SU-DHL-6 (cell line): ENCODE results near the gene SMIM38.

Experiments
- EZH2phosphoT487 ChIP-seq: fragments of 200-600 bp; sonication (generic), shearing (Covaris generic); conservative IDR thresholded peaks from 2 replicates; pipeline ENCODE4 v1.6.1; 2018; ENCODE audit warnings: mild to moderate bottlenecking, antibody characterized with exemption, low read length, moderate library complexity, mixed read lengths
- TF ChIP-seq, protein P1 (sequence below): fragments of 200-600 bp; sonication (generic); IDR thresholded peaks from one replicate; pipeline ENCODE4 v1.5.1; 2017; ENCODE audit warnings: antibody characterized with exemption, mild to moderate bottlenecking, low read length, moderate library complexity; ENCODE audit not compliant: insufficient read depth, poor library complexity, severe bottlenecking

DNA sequence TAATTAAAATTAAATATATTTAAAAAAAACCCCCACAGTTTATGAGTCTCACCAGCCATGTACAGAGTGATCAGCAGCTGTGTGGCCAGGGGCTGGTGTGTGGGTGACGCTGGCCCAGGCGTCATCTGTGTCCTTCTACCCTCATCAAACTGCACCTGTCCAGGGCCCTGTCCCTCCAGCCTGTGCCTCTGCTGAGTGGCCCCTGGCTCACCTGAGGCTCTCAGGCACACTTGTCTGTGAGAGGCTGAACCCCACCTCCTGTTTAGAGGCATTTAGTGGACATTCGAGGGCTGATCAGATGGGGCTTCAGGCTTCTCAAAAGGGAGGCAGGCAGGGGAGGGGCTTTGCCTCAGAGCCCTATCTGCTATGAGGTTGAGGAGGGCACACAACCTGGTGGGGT is 29.9 kb upstream of the SMIM38 start:
- TF ChIP-seq, protein P1, sequence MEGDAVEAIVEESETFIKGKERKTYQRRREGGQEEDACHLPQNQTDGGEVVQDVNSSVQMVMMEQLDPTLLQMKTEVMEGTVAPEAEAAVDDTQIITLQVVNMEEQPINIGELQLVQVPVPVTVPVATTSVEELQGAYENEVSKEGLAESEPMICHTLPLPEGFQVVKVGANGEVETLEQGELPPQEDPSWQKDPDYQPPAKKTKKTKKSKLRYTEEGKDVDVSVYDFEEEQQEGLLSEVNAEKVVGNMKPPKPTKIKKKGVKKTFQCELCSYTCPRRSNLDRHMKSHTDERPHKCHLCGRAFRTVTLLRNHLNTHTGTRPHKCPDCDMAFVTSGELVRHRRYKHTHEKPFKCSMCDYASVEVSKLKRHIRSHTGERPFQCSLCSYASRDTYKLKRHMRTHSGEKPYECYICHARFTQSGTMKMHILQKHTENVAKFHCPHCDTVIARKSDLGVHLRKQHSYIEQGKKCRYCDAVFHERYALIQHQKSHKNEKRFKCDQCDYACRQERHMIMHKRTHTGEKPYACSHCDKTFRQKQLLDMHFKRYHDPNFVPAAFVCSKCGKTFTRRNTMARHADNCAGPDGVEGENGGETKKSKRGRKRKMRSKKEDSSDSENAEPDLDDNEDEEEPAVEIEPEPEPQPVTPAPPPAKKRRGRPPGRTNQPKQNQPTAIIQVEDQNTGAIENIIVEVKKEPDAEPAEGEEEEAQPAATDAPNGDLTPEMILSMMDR = no peak
- no peak for TF ChIP-seq EZH2phosphoT487
